ENCODE measurements around the gene IL21.

The IL21 gene

DNA sequence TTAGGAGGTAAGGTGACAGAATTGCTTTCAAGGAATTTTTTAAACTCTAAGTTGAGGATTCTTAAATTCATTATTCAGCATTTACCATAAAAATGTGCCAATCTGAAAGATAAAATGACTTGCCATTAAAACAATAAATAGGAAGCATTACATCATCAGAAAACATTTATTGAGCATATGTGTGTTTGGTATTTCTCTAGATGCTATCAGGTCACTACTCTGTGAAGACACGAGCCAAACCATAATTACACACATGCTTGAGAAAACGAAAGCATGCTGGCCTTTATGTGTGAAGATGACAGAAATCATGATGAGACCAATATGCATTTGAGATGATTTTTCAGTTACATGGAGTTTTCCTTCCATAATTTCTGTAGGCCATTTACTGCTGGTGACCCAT is 12.3 kb upstream of the IL21 start:
- DNase-seq (ENCODE audit: low read depth): no peak

DNA sequence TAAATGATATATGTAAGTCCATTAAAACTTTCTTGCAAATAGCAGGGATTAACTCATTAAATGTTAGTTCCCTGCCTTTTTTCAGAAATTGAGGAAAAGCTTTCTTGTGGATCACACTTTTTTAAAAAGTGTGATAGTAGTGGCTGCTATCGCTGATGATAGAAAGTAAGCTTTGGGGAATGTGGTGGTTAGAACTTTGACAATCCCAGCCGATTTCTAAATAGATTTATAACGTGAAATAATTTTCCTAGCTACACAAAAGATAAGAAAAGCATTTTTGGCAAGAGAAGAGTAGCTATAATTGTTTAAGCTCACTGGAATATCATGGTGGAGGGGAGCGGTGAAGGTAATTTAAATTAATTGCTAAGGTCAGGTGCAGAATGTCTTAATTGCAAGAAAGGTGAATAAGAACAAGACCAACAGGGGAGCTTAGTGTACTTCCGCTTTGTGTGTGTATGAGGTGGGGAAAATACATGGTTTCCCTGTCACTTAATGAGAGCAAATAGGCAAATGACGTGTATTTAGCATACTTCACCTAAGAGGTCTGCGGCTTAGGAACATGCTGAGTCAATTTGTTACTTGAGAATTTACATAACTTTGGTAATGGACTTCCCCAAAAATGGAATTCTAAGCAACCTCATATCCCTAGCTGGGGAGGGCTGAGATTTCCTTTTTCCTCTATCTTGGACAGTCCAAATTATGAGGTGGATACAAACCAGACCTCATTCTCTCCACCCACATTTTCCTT is 11.7 kb upstream of the IL21 start:
- DNase-seq (ENCODE audit: low read depth): peak; percentile 69

DNA sequence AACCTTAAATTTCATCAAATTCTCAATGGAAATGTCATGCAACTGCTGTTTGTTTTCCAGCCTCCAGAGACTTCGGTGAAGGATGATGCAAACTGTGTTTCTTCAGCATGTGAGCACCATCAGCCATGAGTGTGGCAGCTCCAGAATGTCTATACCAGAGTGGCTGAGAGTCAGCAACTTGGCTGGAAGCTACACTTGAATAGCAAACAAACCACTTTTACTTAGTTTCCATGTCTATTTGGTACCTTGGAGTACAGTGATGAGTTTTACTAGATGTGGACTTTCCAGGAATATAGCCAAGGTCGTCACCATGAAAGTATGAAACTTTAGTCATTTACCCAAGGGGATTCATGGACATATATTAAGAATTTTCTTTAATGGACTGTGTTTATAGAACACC is 4.3 kb upstream of the IL21 start:
- no peak for DNase-seq (ENCODE audit: low read depth)

DNA sequence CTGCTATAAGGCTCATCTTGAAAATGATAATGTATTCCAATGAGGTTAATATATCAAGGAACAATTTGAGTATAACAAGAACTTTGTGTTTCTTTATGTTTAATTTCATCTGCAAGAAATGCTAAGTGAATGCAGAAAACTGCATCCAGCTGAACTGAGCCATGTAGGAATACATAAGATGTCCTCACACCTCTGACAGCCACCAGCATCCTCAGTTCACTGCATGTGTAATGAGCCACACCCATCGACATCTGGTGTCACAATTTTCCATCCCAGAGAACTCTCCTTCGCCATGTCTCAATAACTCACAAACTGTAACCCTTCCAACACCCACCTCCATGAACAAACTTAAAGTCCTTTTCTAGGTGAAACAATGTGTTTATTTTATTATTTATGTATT is 3.3 kb upstream of the IL21 start:
- DNase-seq (ENCODE audit: low read depth): no peak

DNA sequence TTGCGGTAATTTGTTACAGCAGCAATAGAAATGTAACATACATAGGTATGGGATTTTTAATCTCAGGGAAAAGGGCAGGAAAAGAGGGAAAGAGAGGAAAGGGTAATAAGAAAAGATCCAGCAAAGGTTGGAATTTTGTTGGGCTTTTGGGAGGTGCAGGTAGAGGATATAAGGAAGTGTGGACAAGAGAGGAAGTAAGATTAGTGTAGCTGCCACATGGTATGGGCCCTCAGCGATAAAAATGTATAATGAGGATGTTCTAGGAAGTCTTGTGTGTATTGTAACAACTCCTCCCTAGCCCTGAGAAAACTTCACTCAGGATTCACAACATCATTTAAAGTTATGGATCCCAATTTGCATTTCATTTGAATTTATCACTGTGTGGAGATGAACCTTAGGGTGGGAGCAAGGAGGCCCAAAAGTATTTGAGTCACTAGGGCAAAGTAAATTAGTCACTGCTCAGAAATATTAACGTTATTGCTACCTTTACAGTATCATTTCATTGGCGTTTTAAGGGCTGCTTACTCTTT is 2.8 kb upstream of the IL21 start:
- DNase-seq (ENCODE audit: low read depth): no peak

DNA sequence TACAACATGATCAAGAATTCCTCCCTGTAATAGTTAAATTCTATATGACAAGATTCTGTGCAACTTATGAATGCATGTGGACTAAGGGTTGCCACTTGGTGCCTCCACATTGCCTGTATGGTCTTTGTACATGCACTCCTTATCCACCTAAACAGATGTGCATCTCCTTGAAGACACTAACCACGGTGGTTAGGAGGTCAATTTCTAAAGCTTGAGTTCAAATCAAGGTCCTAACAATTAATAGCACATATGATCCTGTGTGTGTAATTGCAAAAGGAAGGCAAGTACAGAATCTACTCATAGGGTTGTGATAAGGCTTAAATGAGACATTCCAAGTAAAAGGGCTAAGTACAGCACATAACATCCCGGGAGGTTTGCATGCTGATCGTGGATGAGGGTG is 1.5 kb upstream of the IL21 start:
- DNase-seq (ENCODE audit: low read depth): no peak

DNA sequence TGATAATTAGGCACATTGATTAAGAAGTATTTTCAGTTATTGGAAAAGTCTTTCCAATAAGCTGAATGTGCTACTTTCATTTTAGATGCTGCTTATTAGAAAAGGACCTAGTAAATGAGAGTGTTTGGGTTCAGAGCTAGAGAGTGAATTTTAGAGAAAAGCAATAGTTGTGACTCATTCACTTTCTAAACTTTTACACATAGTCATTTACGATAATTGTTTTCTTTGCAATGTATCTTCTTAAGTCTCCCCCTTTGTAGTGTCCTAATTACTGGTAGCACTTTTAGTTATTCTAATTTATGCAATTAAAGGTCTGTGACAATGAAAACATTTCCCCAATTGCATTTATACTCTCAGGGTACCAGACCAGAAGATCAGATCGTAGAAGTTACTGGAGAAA is 1.3 kb downstream of the IL21 start:
- no peak for DNase-seq (ENCODE audit: low read depth)

DNA sequence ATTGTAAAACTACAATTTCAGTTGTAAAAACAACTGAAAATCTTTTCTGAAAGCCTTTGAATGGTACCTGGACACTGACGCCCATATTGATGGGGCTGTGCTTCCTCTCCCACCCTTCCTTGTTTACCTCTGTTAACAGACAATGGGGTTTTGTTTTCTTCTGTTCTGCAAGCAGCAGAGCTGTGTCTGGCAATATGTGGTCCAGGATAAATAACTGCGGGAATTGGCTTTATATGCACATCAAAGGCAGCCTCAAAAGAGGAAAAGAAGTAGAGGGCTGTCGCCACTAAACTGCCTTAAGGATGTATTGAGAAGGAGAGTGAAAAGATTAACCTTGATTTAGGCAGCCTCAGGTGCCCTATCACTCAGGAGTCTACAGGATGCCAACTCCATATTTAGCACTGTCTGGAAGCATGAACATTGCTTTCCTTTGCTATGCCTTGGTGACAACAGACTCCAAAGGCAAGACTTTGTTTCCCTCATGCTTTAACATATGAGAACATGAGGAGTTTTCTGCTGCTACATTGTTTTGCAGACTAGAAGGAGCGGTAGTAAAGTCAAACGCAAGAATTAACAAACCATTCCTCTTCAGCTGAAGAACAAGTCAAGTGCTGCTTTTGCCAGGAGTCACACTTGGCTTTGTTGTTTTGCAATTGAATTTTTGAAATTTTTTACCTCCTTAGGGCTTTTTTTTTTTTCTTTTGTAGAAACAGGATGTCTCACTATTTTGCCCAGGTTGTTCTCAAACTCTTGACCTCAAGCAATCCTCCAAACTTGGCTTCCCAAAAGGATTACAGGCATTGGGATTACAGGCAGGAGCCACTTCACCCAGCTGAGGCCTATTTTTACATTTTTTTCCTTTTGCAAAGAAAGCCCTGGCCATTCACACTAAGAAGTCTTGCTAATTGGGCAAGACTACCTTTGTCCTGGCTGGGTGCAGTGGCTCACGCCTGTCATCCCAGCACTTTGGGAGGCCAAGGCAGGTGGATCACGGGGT is 3.0 kb downstream of the IL21 start:
- peak; percentile 34 for DNase-seq (ENCODE audit: low read depth)

DNA sequence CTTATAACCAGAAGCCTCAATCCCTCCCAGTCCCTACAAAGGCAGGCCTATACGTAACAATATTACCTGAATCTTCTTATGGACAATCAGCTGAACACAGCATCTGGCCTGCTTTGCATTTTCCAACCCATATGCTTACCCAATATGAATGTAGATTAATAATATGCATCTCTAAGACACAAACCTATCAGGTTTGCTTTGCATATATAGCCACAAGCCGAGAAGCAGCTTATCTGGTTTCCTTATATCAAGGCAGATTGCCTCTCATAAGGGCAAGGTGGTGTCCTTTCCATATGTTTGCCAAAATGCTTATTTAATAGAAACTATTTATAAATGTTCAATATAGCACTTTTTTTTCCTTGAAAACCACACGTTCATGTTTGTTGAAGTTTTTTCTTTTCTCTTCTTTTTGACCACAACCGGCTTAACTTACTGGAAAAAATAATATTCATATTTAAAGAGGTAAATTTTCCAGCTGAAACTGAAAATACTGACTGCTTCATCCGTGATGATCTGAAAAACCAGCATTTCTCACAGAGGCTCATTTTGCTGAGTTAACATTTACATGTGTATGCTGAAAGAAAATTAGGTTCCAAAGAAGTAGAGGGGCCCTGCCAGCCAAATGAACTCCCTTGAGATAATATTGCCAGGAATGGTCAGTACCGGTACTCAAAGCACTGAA is 3.8 kb downstream of the IL21 start:
- no peak for DNase-seq (ENCODE audit: low read depth)

DNA sequence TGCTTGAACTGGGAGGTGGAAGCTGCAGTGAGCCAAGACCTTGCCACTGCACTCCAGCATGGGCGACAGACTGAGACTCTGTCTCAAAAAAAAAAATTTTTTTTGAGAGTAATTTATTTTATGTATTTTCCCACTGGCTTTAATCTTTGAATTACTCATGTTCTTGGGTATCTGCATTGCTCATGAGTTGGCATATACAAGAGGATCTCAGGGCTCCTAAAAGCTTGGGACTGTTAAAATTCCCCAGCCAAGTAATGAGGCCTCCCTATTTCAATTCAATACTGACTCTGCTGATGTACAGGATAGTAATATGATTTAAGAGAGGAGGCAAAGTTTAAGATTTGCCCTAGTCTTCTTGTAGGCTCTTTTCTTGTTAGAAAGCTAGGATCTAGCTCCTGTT is 6.2 kb downstream of the IL21 start:
- no peak for DNase-seq (ENCODE audit: low read depth)

DNA sequence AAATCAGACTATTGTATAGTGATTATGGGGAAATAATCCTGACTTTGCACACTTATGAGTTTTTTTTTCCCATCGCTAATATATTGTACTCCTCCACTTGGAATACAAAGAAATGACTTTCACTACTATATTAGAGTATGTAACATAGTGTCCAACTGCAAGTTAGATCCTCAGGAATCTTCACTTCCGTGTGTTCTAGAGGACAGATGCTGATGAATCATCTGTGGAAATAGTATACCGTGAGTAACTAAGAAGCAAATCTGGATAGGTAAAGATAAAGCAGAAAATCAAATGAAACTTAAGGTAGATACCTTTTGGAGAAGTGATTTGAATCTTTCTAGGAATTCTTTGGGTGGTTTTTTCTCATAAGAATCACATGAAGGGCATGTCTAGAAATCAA is 8.3 kb downstream of the IL21 start:
- DNase-seq (ENCODE audit: low read depth): peak; percentile 47

DNA sequence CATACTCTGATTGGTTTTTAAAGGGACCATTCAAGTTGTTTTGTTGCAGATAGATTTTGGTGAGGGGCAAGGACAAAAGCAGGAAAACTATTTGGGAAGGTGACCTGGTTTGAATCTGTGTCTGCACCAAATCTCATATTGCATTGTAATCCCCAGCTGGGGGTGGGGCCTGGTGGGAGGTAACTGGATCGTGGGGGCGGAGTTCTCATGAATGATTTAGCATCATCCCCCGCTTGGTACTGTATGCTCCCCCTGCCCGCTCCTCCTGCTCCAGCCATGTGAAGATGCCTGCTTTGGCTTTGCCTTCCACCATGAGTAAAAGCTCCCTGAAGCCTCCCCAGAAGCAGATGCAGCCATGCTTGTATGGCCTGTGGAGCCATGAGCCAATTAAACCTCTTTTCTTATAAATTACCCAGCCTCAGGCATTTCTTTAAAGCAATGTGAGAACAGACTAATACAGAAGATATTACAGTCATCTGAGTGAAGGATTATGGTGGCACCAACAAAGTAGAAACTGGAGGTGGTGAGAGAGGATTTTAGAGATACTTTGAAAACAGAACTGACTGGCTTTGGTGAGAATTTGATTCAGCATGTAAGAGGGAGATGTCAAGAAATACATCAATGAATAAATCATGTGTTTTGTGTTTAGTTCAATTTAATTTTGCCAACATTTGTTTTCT is 14.4 kb downstream of the IL21 start:
- no peak for DNase-seq (ENCODE audit: low read depth)

DNA sequence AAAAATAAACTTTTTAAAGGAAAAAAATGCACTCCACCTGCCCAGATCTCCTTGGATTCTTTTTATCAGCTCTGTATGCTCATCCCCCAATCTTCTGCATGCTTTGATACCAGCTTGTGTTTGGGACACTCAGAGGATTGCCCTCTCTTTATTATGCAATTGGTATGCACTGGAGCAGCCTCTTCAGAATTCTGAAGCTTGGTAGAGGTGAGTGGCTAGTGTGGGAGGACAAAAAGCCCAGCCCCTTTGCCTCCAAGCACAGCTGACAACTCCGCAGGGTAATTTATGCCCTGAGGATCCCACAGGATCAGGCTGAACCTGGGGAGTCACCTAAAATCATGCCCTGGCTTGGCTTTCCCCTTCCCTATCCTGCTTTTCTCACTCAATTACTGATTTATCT is 16.7 kb downstream of the IL21 start:
- peak; percentile 50 for DNase-seq (ENCODE audit: low read depth)

DNA sequence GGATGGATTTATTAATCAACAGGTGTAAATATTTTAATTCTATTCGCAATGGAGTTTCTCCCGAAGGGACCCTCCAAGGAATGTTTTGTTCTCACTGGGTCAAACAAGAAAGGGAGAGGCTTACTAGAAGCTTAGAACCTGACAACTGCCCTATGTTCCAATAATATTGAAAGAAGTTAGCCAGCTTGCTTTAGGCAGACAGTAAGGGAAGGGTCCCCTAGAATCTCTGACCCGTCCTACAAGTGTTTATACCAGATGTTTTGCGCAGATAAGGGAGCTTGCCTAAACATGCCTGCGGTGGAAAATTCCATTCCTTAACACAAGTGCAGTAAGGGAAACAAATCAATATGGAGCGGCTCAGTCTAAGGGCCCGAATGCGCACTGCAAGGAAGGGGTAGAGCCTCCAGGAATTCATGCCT is 17.7 kb downstream of the IL21 start:
- DNase-seq (ENCODE audit: low read depth): peak; percentile 42

DNA sequence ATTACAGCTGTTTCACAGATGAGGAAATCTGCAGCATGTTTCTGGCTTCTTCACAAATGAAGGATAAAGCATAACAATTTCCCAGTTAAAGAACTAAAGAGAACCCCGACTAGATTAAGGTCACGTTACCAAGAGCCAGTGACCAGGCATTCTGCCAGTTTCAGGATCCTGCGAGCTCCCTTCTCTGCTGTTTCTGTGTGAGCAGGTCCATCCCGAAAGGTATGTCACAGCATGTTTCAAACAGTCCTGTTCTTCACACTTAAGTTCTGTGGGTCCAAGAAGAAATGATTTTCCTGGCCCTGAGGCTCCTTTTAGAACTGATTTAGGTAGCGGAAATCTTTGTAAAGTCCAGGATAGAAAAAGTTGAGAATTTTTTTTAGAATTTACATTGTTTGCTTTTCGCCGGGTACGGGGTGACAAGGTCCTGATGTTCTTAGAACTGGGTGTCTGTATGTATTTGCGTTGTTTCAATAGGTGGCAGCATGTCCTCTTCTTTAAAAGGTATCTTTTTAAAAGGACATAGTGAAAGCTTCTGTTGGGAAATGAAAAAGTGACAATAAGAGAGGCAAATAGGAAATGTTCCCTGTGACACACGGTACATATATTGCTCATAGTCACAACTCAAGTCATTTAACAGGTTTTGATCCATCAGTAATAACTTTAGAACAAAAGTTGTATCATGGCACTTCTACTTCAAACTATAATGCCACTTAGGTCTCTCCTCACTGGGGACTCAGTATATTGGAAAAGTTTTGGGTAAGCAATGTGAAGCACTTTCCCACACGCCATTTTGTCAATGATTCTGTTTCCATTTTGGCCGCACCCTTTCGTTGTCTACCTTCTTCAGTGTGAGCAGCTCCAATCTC is 18.4 kb downstream of the IL21 start:
- peak; percentile 61 for DNase-seq (ENCODE audit: low read depth)

DNA sequence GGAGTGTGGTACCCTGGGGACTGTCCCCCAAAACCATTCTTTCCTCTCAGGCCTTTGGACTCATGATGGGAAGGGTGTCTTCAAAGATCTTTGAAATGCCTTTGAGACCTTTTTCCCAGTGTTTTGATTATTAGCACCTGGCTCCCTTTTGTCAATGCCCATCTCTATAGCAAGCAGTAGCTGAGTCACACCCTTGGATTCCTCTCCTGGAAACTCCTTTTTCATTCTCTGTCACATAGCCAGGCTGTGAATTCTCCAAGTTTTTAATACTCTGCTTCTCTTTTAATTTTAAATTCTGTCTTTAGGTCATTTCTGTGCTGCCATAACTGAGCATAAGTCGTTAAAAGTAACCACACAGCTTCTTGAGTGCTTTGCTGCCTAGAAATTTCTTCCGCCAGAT is 29.7 kb downstream of the IL21 start:
- DNase-seq (ENCODE audit: low read depth): no peak

DNA sequence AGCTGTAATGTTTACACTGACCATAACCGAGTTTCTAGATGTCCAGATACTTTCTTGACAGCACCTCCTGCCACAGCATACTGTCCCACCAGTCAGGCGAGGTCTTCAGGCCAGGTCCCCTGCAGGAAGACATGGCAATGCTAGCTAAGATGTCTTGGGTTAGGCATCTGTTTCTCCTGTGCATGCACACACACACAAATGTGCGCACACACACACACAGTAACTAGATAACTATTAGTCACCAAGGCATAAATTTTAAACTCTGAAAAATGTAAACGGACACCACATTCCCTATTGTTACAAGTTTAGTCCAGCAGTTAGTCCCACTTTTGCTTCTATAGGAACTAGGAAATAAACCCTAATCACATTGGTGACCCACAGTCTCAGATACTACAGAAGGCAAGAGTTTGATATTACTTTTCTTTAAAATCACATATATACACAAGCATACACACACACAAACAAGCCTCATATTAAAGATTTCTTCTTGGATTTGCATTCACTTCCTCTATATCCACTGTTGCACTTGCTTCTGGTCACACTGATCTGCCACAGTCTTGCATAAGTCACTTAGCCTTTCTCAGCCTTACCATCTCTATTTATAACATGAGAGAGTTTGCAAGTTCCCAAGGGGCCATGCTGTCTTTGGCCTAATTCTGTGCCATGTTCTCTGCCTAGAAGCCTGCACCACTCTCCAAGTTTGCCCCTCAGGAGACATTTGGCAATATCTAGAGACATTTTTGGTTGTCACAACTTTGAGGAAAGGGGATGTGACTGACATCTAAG is 32.2 kb downstream of the IL21 start:
- peak; percentile 54 for DNase-seq (ENCODE audit: low read depth)

DNA sequence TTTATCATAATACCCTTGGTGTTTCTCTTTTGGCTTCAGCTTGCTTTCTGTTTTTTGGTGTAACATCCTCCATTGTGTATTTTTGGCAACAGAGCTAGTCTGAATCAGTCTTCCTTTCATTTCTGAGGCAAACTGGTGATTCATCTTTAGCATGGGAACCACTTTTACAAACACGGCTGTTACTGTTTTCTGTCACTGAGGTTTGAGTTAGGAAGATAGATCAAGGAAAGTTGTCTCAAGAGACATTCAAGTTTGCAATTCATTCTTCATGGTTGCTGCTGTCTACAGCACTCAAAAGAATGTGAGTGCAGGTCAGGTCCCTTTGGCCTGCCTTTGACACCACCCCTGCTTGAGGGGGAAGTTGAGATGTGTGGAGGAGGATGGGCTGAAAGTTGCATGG is 36.3 kb downstream of the IL21 start:
- peak; percentile 89 for DNase-seq (ENCODE audit: low read depth)

DNA sequence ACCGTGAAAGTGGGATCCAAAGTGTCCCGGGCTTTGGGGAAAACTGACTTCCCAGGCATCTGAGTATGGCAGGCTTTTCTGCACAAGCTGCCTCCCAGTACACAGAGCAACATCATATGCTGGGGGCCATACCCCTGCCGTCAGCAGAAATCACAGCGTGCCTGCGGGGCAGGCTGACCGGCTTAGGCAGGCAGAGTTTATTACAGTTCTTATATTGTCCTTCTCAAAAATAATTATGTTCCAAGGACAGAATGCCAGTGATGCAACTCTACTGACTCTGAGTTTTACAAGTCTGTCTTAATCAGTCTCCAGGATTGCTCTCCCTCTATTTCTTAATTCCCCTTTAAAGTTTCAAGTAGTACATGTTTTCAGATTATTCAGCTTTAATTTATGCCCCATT is 37.0 kb downstream of the IL21 start:
- DNase-seq (ENCODE audit: low read depth): peak; percentile 88
